NT2/D1 (cell line): ENCODE measurements around the gene KIF13A.

Experiments
- DNase-seq: peaks from one replicate; pipeline ENCODE4 v3.0.0-alpha.2; 2011; ENCODE audit warnings: low read depth, low spot score
- H3K27me3 ChIP-seq: 2 replicates; pipeline ENCODE4 v1.6.0; 2011; ENCODE audit warnings: mild to moderate bottlenecking; ENCODE audit not compliant: insufficient read length, insufficient read depth
- H3K36me3 ChIP-seq: 2 replicates; pipeline ENCODE4 v1.6.1; 2011; ENCODE audit warnings: mild to moderate bottlenecking, low read length, mixed read lengths; ENCODE audit not compliant: insufficient read depth, insufficient read length
- H3K4me1 ChIP-seq: 2 replicates; pipeline ENCODE4 v1.5.1; 2011; ENCODE audit not compliant: insufficient read depth, insufficient read length
- H3K4me3 ChIP-seq: 2 replicates; pipeline ENCODE4 v1.5.1; 2011; ENCODE audit warnings: low read depth; ENCODE audit not compliant: insufficient read length
- H3K9ac ChIP-seq: 2 replicates; pipeline ENCODE4 v1.6.0; 2011; ENCODE audit warnings: low read depth; ENCODE audit not compliant: insufficient read length
- H3K9me3 ChIP-seq: 2 replicates; pipeline ENCODE4 v1.5.1; 2011; ENCODE audit warnings: mild to moderate bottlenecking, low read length; ENCODE audit not compliant: insufficient read depth
- SUZ12 ChIP-seq: IDR thresholded peaks from 2 replicates; pipeline ENCODE4 v1.6.1; 2011; ENCODE audit not compliant: insufficient read length, insufficient read depth; ENCODE audit errors: extremely low read depth
- YY1 ChIP-seq: IDR thresholded peaks from 2 replicates; pipeline ENCODE4 v1.6.1; 2011; ENCODE audit not compliant: insufficient read length, insufficient read depth
- ZNF274 ChIP-seq: IDR thresholded peaks from 2 replicates; pipeline ENCODE4 v1.6.1; 2011; ENCODE audit warnings: mild to moderate bottlenecking, low read depth, low read length

KIF13A gene

GRCh38 chr6:17871836-17872235, 115.6 kb downstream of the KIF13A start:
- Histone ChIP-seq H3K36me3 (no peaks in the 10 kb centered on the region), H3K9me3 (no peaks in the 10 kb centered on the region), H3K4me3 (no peak overlapping the region), H3K27me3 (no peaks in the 10 kb centered on the region), H3K4me1 (no peaks in the 10 kb centered on the region), H3K9ac (no peak overlapping the region)
- TF ChIP-seq ZNF274, result no peak
- no peak for TF ChIP-seq SUZ12
- no peak for TF ChIP-seq YY1
- no peak for DNase-seq

GRCh38 chr6:17871189-17871519, 116.3 kb downstream of the KIF13A start:
- Histone ChIP-seq H3K9ac (no peak overlapping the region), H3K4me1 (no peaks in the 10 kb centered on the region), H3K27me3 (no peaks in the 10 kb centered on the region), H3K4me3 (no peak overlapping the region), H3K9me3 (no peaks in the 10 kb centered on the region), H3K36me3 (no peaks in the 10 kb centered on the region)
- TF ChIP-seq YY1, result no peak
- no peak for TF ChIP-seq ZNF274
- no peak for TF ChIP-seq SUZ12
- DNase-seq, result no peak

- Histone ChIP-seq H3K9ac (no peak overlapping the region), H3K36me3 (no peaks in the 10 kb centered on the region), H3K4me1 (no peaks in the 10 kb centered on the region), H3K9me3 (no peaks in the 10 kb centered on the region), H3K27me3 (no peaks in the 10 kb centered on the region), H3K4me3 (no peak overlapping the region)
- TF ChIP-seq SUZ12 (no peak), YY1 (no peak), ZNF274 (no peak)
- no peak for DNase-seq
Observed at GRCh38 chr6:17870300-17871188, 116.9 kb downstream of the KIF13A start.

- no peak for DNase-seq
- H3K4me3 ChIP-seq, result no peak overlapping the region
- no peaks in the 10 kb centered on the region for H3K9me3 ChIP-seq
- TF ChIP-seq YY1 (no peak), SUZ12 (no peak), ZNF274 (no peak)
- H3K27me3 ChIP-seq, result no peaks in the 10 kb centered on the region
- H3K4me1 ChIP-seq, result no peaks in the 10 kb centered on the region
- no peaks in the 10 kb centered on the region for H3K36me3 ChIP-seq
- no peak overlapping the region for H3K9ac ChIP-seq
Observed at GRCh38 chr6:17869753-17870050, 117.7 kb downstream of the KIF13A start.

GRCh38 chr6:17869010-17869752, 118.3 kb downstream of the KIF13A start:
- no peak for TF ChIP-seq ZNF274
- TF ChIP-seq SUZ12, result no peak
- TF ChIP-seq YY1, result no peak
- Histone ChIP-seq H3K9ac (no peak overlapping the region), H3K9me3 (no peaks in the 10 kb centered on the region), H3K36me3 (no peaks in the 10 kb centered on the region), H3K4me3 (no peak overlapping the region), H3K4me1 (no peaks in the 10 kb centered on the region), H3K27me3 (no peaks in the 10 kb centered on the region)
- no peak for DNase-seq

- Histone ChIP-seq H3K9ac (no peak overlapping the region), H3K4me1 (no peaks in the 10 kb centered on the region), H3K9me3 (no peaks in the 10 kb centered on the region), H3K4me3 (no peak overlapping the region), H3K36me3 (no peaks in the 10 kb centered on the region), H3K27me3 (no peaks in the 10 kb centered on the region)
- DNase-seq, result no peak
- TF ChIP-seq YY1, result no peak
- no peak for TF ChIP-seq SUZ12
- no peak for TF ChIP-seq ZNF274
Observed at GRCh38 chr6:17867880-17868279, 119.6 kb downstream of the KIF13A start.

- H3K9me3 ChIP-seq, result no peaks in the 10 kb centered on the region
- no peak overlapping the region for H3K9ac ChIP-seq
- no peak for DNase-seq
- H3K4me3 ChIP-seq, result no peak overlapping the region
- no peaks in the 10 kb centered on the region for H3K27me3 ChIP-seq
- no peaks in the 10 kb centered on the region for H3K36me3 ChIP-seq
- H3K4me1 ChIP-seq, result no peaks in the 10 kb centered on the region
- TF ChIP-seq YY1, result no peak
- no peak for TF ChIP-seq ZNF274
- TF ChIP-seq SUZ12, result no peak
Observed at GRCh38 chr6:17866876-17867444, 120.5 kb downstream of the KIF13A start.
